Right renal cortex interstitium (tissue), 3 donors: ENCODE measurements around the gene ELFN1. TPM values are rescaled to one million over a fixed set of nuclear protein-coding genes. Genes with fewer than 3 reads are reported as not detected.
"Not testable (repeated sequence)": the region's sequence is repeated elsewhere in the genome, so short reads cannot be mapped to it uniquely, and the experiment has no call there.

Experiments
- DNase-seq, 3 donors: peaks; one replicate each; pipeline ENCODE4 v3.0.0-alpha.2; 2013; ENCODE audit warnings: low read depth in 3 of 3, low spot score in 2 of 3
- polyA plus RNA-seq, 3 donors: library from polyadenylated mRNA; unstranded; fragments of 120-200 nt; gene quantifications; one replicate each; pipeline ENCODE4 v1.2.1, GENCODE V29; 2013; ENCODE audit not compliant: insufficient read length in 3 of 3

Gene ELFN1
- polyA plus RNA-seq, 3 donors: 10.6 to 12.3 (median 11.8) TPM

GRCh38 chr7:1749864-1750466 is 79.9 kb downstream of the ELFN1 start:
- DNase-seq: no peak

GRCh38 chr7:1750541-1751021 is 80.5 kb downstream of the ELFN1 start:
- DNase-seq: no peak

GRCh38 chr7:1752111-1752510 is 82.0 kb downstream of the ELFN1 start:
- DNase-seq: no peak

GRCh38 chr7:1752771-1753563 is 82.9 kb downstream of the ELFN1 start:
- no peak for DNase-seq

GRCh38 chr7:1753564-1753867 is 83.4 kb downstream of the ELFN1 start:
- DNase-seq: no peak

- no peak for DNase-seq
These were observed 84.3 kb downstream of the ELFN1 start for GRCh38 chr7:1754345-1754908.

- no peak for DNase-seq
These were observed 85.9 kb downstream of the ELFN1 start for GRCh38 chr7:1755783-1756625.

GRCh38 chr7:1757601-1758000 is 87.5 kb downstream of the ELFN1 start:
- DNase-seq: no peak

GRCh38 chr7:1758028-1758858 is 88.2 kb downstream of the ELFN1 start:
- DNase-seq: no peak

- DNase-seq: no peak
These were observed 88.9 kb downstream of the ELFN1 start for GRCh38 chr7:1758859-1759521.

- DNase-seq: no peak
These were observed 91.0 kb downstream of the ELFN1 start for GRCh38 chr7:1761097-1761496.

- no peak for DNase-seq
These were observed 91.7 kb downstream of the ELFN1 start for GRCh38 chr7:1761774-1762173.

GRCh38 chr7:1762238-1762945 is 92.3 kb downstream of the ELFN1 start:
- DNase-seq: no peak

GRCh38 chr7:1763033-1763432 is 93.0 kb downstream of the ELFN1 start:
- DNase-seq: no peak

- DNase-seq: not testable (repeated sequence)
These were observed 93.8 kb downstream of the ELFN1 start for GRCh38 chr7:1763911-1764310.

GRCh38 chr7:1765336-1765735 is 95.3 kb downstream of the ELFN1 start:
- no peak for DNase-seq

GRCh38 chr7:1767524-1767923 is 97.4 kb downstream of the ELFN1 start:
- DNase-seq: no peak

- DNase-seq: no peak
These were observed 98.8 kb downstream of the ELFN1 start for GRCh38 chr7:1768832-1769231.
